Colonic mucosa (tissue), 4 donors: ENCODE results near the gene NUMB. TPM values are rescaled to one million over a fixed set of nuclear protein-coding genes. Genes with fewer than 3 reads are reported as not detected.

Experiments
- DNase-seq: peaks from one replicate; pipeline ENCODE4 v3.0.0-alpha.2; 2020
- H3K27ac ChIP-seq: fragments of 200-600 bp; one replicate; pipeline ENCODE4 v1.8.0; 2021
- H3K27me3 ChIP-seq: fragments of 200-600 bp; one replicate; pipeline ENCODE4 v1.8.0; 2021
- H3K36me3 ChIP-seq: fragments of 200-600 bp; one replicate; pipeline ENCODE4 v1.8.0; 2021
- H3K4me1 ChIP-seq: fragments of 200-600 bp; one replicate; pipeline ENCODE4 v1.8.0; 2021; ENCODE audit warnings: mild to moderate bottlenecking
- H3K4me3 ChIP-seq: fragments of 200-600 bp; one replicate; pipeline ENCODE4 v1.8.0; 2021
- H3K9ac ChIP-seq, 2 donors: one replicate each; pipeline ENCODE4 v1.7.0; 2013; ENCODE audit warnings: control low read depth in 2 of 2, low read depth in 2 of 2, low read length in 2 of 2
- H3K9me3 ChIP-seq: fragments of 200-600 bp; one replicate; pipeline ENCODE4 v1.8.0; 2021
- CTCF ChIP-seq: fragments of 200-600 bp; IDR thresholded peaks from one replicate; pipeline ENCODE4 v1.8.0; 2022; ENCODE audit warnings: antibody characterized with exemption, mild to moderate bottlenecking
- intact Hi-C: fragments of 100-400 bp; cut with DNase I; formaldehyde crosslinking; loops from one replicate; pipeline ENCODE4 v1.14.1; 2022
- total RNA-seq, 2 donors: library from RNA; stranded (reverse); fragmentation: NEBNext Ultra II Directional in 1 of 2; extraction: Animal tissue kit (Norgen Biotek cat#: 25700) in 1 of 2; gene quantifications; one replicate each; pipeline ENCODE4 v1.2.1, GENCODE V29; 2021
- donor health status: healthy.
- donor health status: DM: no; HTN: no; CAD: no.
- donor health status: DM: no; HTN: no; CAD: no.

NUMB gene
- total RNA-seq = 100 to 1,000 TPM in 1 of 2 donors, 10 to 100 TPM in 1; 83.1 to 116 TPM

GRCh38 chr14:73458183-73458976, at the start of gene NUMB:
Gene NUMB (minus strand): TSS chr14:73458546. CDS start chr14:73355751, 102,795 bp downstream.
- peak within 1 kb of the TSS; percentile 89 for H3K4me3 ChIP-seq
- no peaks in the 10 kb centered on the region for H3K9me3 ChIP-seq
- no peaks in the 10 kb centered on the region for H3K36me3 ChIP-seq
- DNase-seq = peak; percentile 99
- peak within 1 kb of the TSS; percentile 86 to 98 for H3K9ac ChIP-seq
- no peak for TF ChIP-seq CTCF
- intact Hi-C loops = no loop called here
- no peaks in the 10 kb centered on the region for H3K27me3 ChIP-seq
- peaks cover 10% of the 10 kb centered on the region for H3K4me1 ChIP-seq
- peak within 1 kb of the TSS; percentile 88 for H3K27ac ChIP-seq

GRCh38 chr14:73503648-73504047, 45.3 kb upstream of the NUMB start:
- intact Hi-C loops = loop anchor here (10.0 kb wide), 1 partner anchor 131 kb away; no protein-coding TSS in a partner anchor
- Histone ChIP-seq H3K9me3 (no peaks in the 10 kb centered on the region), H3K36me3 (no peaks in the 10 kb centered on the region), H3K9ac (no peak overlapping the region), H3K27me3 (no peaks in the 10 kb centered on the region), H3K4me3 (no peak overlapping the region), H3K4me1 (no peaks in the 10 kb centered on the region), H3K27ac (no peak overlapping the region)
- TF ChIP-seq CTCF = no peak
- no peak for DNase-seq

- Histone ChIP-seq H3K27me3 (no peaks in the 10 kb centered on the region), H3K36me3 (no peaks in the 10 kb centered on the region), H3K4me3 (no peak overlapping the region), H3K4me1 (no peaks in the 10 kb centered on the region), H3K27ac (no peak overlapping the region), H3K9me3 (no peaks in the 10 kb centered on the region), H3K9ac (no peak overlapping the region)
- no peak for TF ChIP-seq CTCF
- no peak for DNase-seq
- intact Hi-C loops = loop anchor here (10.0 kb wide), 1 partner anchor 133 kb away; no protein-coding TSS in a partner anchor
These were observed 43.8 kb upstream of the NUMB start for GRCh38 chr14:73502017-73502619.

GRCh38 chr14:73500360-73500759, 42.0 kb upstream of the NUMB start:
- H3K27ac ChIP-seq = no peak overlapping the region
- H3K36me3 ChIP-seq = no peaks in the 10 kb centered on the region
- no peaks in the 10 kb centered on the region for H3K27me3 ChIP-seq
- no peak overlapping the region for H3K4me3 ChIP-seq
- no peaks in the 10 kb centered on the region for H3K9me3 ChIP-seq
- no peak for TF ChIP-seq CTCF
- no peaks in the 10 kb centered on the region for H3K4me1 ChIP-seq
- intact Hi-C loops = loop anchor here (10.0 kb wide), 1 partner anchor 134 kb away; no protein-coding TSS in a partner anchor
- DNase-seq = no peak
- no peak overlapping the region for H3K9ac ChIP-seq

- TF ChIP-seq CTCF = no peak
- Histone ChIP-seq H3K9ac (no peak overlapping the region), H3K36me3 (no peaks in the 10 kb centered on the region), H3K27me3 (no peaks in the 10 kb centered on the region), H3K27ac (no peak overlapping the region), H3K4me1 (peaks cover 7% of the 10 kb centered on the region), H3K9me3 (no peaks in the 10 kb centered on the region), H3K4me3 (no peak overlapping the region)
- no peak for DNase-seq
- intact Hi-C loops = no loop called here
These were observed 36.2 kb upstream of the NUMB start for GRCh38 chr14:73494593-73494992.
